Erythroblast (primary cell): ENCODE measurements around the gene FSIP1.

Experiments
- GATA1 ChIP-seq: IDR thresholded peaks from 2 replicates; pipeline ENCODE4 v1.6.1; 2011; ENCODE audit warnings: low read depth, mild to moderate bottlenecking, control low read depth, low read length, moderate library complexity
- POLR2A ChIP-seq: IDR thresholded peaks from 2 replicates; pipeline ENCODE4 v1.6.1; 2011; ENCODE audit warnings: mild to moderate bottlenecking, low read length

GRCh38 chr15:39672184-39672583 lies 110.5 kb downstream of the FSIP1 start:
- TF ChIP-seq POLR2A: no peak
- no peak for TF ChIP-seq GATA1
